B cell (primary cell): Measurements from ENCODE around the gene TMEM126A.
"Not testable (repeated sequence)": the region's sequence is repeated elsewhere in the genome, so short reads cannot be mapped to it uniquely, and the experiment has no call there.

Source experiments
- CTCF ChIP-seq: fragments of 200-600 bp; IDR thresholded peaks from one replicate; pipeline ENCODE4 v1.8.0; 2022; ENCODE audit warnings: antibody characterized with exemption, mild to moderate bottlenecking
- EZH2 ChIP-seq: IDR thresholded peaks from 2 replicates; pipeline ENCODE4 v1.6.1; 2012; ENCODE audit warnings: borderline replicate concordance, low read depth, mild to moderate bottlenecking, moderate library complexity, low read length; ENCODE audit not compliant: insufficient read depth, poor library complexity, severe bottlenecking

GRCh38 chr11:85670949-85671663 lies 23.3 kb downstream of the TMEM126A start:
- TF ChIP-seq CTCF, EZH2: not testable (repeated sequence)
